PC-9 (cell line): ENCODE data around the gene SLC9A6. TPM values are rescaled to one million over a fixed set of nuclear protein-coding genes. Genes with fewer than 3 reads are reported as not detected.

Source experiments
- BruUV-seq: library from RNA; stranded (reverse); fragments of 400-500 nt; replicated peaks from 2 replicates; lab custom pipeline; 2021; lab: Mats Ljungman, UMichigan
- CTCF ChIA-PET: fragments of 300-600 bp; sonication (Branson Sonifier 250); formaldehyde crosslinking; loops from one replicate; lab custom pipeline; 2022; ENCODE audit warnings: antibody characterized with exemption; lab: Charles Lee
- POLR2A ChIA-PET: fragments of 300-600 bp; sonication (Branson Sonifier 250); formaldehyde crosslinking; loops from one replicate; lab custom pipeline; 2022; ENCODE audit warnings: antibody characterized with exemption; ENCODE audit not compliant: unreplicated experiment; lab: Charles Lee
- DNase-seq, 2 experiments: peaks; one replicate each; pipeline versions ENCODE4 v3.0.0 to v3.0.0-alpha.2; 2015 to 2022; ENCODE audit warnings: mixed read lengths in 1 of 2
- H2AFZ ChIP-seq: fragments of 200-600 bp; sonication (generic); 2 replicates; pipeline ENCODE4 v1.8.1; 2017; ENCODE audit warnings: antibody characterized with exemption
- H3F3A ChIP-seq: fragments of 200-600 bp; sonication (generic); 2 replicates; pipeline ENCODE4 v1.8.1; 2017; ENCODE audit warnings: antibody characterized with exemption, mild to moderate bottlenecking, low read depth; ENCODE audit not compliant: insufficient read depth
- H3K27ac ChIP-seq: fragments of 200-600 bp; sonication (generic); 2 replicates; pipeline ENCODE4 v1.6.1; 2016; ENCODE audit warnings: mixed run types
- H3K27me3 ChIP-seq: fragments of 200-600 bp; sonication (generic); 2 replicates; pipeline ENCODE4 v1.6.1; 2016; ENCODE audit warnings: low read depth, mixed run types; ENCODE audit not compliant: insufficient read depth
- H3K36me3 ChIP-seq: fragments of 200-600 bp; sonication (generic); 2 replicates; pipeline ENCODE4 v1.6.1; 2016; ENCODE audit warnings: low read depth, mixed run types
- H3K4me1 ChIP-seq: fragments of 200-600 bp; sonication (generic); replicated peaks from 2 replicates; pipeline ENCODE4 v1.6.1; 2016; ENCODE audit warnings: mixed run types; ENCODE audit not compliant: insufficient read depth
- H3K4me2 ChIP-seq: fragments of 200-600 bp; sonication (generic); 2 replicates; pipeline ENCODE4 v1.6.1; 2017; ENCODE audit warnings: mixed run types
- H3K4me3 ChIP-seq: fragments of 200-600 bp; sonication (generic); 2 replicates; pipeline ENCODE4 v1.6.1; 2016; ENCODE audit warnings: mixed run types
- H3K79me2 ChIP-seq: fragments of 200-600 bp; sonication (generic); 2 replicates; pipeline ENCODE4 v1.6.1; 2017; ENCODE audit warnings: low read depth, mixed run types
- H3K9me2 ChIP-seq: fragments of 200-600 bp; sonication (generic); 2 replicates; pipeline ENCODE4 v1.8.1; 2017; ENCODE audit warnings: mild to moderate bottlenecking; ENCODE audit not compliant: insufficient read depth
- H3K9me3 ChIP-seq: fragments of 200-600 bp; sonication (generic); 2 replicates; pipeline ENCODE4 v1.8.1; 2016; ENCODE audit warnings: low read depth; ENCODE audit not compliant: insufficient read depth
- H4K20me1 ChIP-seq: fragments of 200-600 bp; sonication (generic); 2 replicates; pipeline ENCODE4 v1.8.1; 2017; ENCODE audit not compliant: insufficient read depth
- EZH2 ChIP-seq: fragments of 200-600 bp; sonication (generic); IDR thresholded peaks from 2 replicates; pipeline ENCODE4 v1.8.0; 2017; ENCODE audit warnings: antibody characterized with exemption, low read depth
- intact Hi-C: fragments of 100-400 bp; cut with micrococcal nuclease; formaldehyde crosslinking; loops from one replicate; pipeline ENCODE4 v1.10.0; 2022; ENCODE audit not compliant: unreplicated experiment
- total RNA-seq: library from RNA; stranded (reverse); gene quantifications from 2 replicates; pipeline ENCODE4 v1.2.3, GENCODE V29; 2021
- TF ChIP-seq, protein P1 (sequence below): fragments of 200-600 bp; sonication (generic); conservative IDR thresholded peaks from 2 replicates; pipeline ENCODE4 v1.6.1; 2017; ENCODE audit warnings: mixed run types, antibody characterized with exemption, mild to moderate bottlenecking, moderate library complexity

Gene SLC9A6
- total RNA-seq, 1 experiment from 2014 or later, result 16.5 TPM

DNA sequence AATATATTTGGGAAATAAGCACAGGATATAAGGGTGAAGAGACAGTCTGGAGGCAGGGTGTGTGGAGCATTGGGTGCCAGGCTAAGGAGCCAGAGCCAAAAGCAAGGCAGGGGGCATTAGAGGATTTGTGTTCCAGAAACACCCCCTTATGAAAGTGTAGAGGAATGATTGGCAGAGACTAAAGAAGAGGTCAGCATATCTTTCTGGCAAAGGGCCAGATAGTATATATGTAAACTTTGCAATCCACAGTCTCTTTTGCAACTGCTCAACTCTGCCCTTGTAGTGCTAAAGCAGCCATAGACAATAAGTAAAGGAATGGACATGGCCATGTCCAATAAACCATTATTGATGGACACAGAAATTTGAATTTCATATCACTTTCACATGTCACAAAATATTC is 3.6 kb upstream of the SLC9A6 start:
- DNase-seq, result no peak
- Histone ChIP-seq H4K20me1 (no peaks in the 10 kb centered on the region), H3K4me1 (peaks cover 35% of the 10 kb centered on the region), H3K4me2 (no peak overlapping the region), H3K9me3 (no peaks in the 10 kb centered on the region), H3K9me2 (no peaks in the 10 kb centered on the region), H3K4me3 (no peak overlapping the region), H3K27ac (no peak overlapping the region), H3K36me3 (no peaks in the 10 kb centered on the region), H2AFZ (no peak overlapping the region), H3K27me3 (0 out of 2 replicates have a peak, but pooled peaks cover 10% of the 10 kb centered on the region), H3K79me2 (no peaks in the 10 kb centered on the region; the same call in 1 of the 2 replicates), H3F3A (peaks cover 20% of the 10 kb centered on the region)
- ChIA-PET CTCF (no interaction called here), POLR2A (no interaction called here)
- intact Hi-C loops, result no loop called here
- TF ChIP-seq, protein P1, sequence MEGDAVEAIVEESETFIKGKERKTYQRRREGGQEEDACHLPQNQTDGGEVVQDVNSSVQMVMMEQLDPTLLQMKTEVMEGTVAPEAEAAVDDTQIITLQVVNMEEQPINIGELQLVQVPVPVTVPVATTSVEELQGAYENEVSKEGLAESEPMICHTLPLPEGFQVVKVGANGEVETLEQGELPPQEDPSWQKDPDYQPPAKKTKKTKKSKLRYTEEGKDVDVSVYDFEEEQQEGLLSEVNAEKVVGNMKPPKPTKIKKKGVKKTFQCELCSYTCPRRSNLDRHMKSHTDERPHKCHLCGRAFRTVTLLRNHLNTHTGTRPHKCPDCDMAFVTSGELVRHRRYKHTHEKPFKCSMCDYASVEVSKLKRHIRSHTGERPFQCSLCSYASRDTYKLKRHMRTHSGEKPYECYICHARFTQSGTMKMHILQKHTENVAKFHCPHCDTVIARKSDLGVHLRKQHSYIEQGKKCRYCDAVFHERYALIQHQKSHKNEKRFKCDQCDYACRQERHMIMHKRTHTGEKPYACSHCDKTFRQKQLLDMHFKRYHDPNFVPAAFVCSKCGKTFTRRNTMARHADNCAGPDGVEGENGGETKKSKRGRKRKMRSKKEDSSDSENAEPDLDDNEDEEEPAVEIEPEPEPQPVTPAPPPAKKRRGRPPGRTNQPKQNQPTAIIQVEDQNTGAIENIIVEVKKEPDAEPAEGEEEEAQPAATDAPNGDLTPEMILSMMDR, result no peak
- TF ChIP-seq EZH2, result no peak
- no TSS peak for BruUV-seq

GRCh38 chrX:135982860-135983259 is 2.4 kb upstream of the SLC9A6 start:
- Histone ChIP-seq H3K4me2 (no peak overlapping the region), H2AFZ (no peak overlapping the region), H4K20me1 (no peaks in the 10 kb centered on the region), H3K9me2 (no peaks in the 10 kb centered on the region), H3K79me2 (no peaks in the 10 kb centered on the region; the same call in 1 of the 2 replicates), H3K4me3 (no peak overlapping the region), H3F3A (peaks cover 13% of the 10 kb centered on the region), H3K36me3 (no peaks in the 10 kb centered on the region), H3K4me1 (peaks cover 30% of the 10 kb centered on the region), H3K27ac (no peak overlapping the region), H3K27me3 (0 out of 2 replicates have a peak, but pooled peaks cover 10% of the 10 kb centered on the region), H3K9me3 (no peaks in the 10 kb centered on the region)
- CTCF ChIA-PET, result no interaction called here
- POLR2A ChIA-PET, result no interaction called here
- TF ChIP-seq, protein P1, result no peak
- TF ChIP-seq EZH2, result no peak
- intact Hi-C loops, result no loop called here
- no TSS peak for BruUV-seq
- DNase-seq, result no peak

DNA sequence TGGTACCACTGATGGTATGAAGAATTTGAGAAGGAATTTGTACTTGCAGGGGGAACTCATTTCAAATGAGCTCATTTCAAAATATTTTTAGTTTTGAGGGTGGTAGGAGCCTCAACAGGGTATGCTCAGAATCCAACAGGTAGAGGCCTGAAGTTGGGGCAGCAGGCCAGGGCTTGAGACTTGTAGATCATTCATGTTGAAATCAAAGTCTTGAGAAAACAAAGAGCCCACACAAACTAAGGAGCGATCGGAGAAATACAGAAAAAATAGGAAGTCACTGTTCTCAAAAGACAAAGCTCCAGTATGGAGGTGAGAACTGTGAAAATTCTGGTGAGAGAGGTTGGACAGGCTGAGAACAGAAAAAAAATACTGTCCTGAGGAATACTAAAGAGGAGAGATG is 979 bp upstream of the SLC9A6 start:
- Histone ChIP-seq H3K9me3 (no peaks in the 10 kb centered on the region), H2AFZ (0 out of 2 replicates have a peak overlapping the region, but pooled peaks have one; percentile 89), H3K4me3 (peak overlapping the region; percentile 81; the same call in 1 of the 2 replicates), H3K9me2 (no peaks in the 10 kb centered on the region), H3K27ac (no peak overlapping the region), H3F3A (no peaks in the 10 kb centered on the region), H3K4me2 (peak overlapping the region; percentile 91), H4K20me1 (no peaks in the 10 kb centered on the region), H3K4me1 (peaks cover 27% of the 10 kb centered on the region), H3K79me2 (no peaks in the 10 kb centered on the region; the same call in 1 of the 2 replicates), H3K27me3 (0 out of 2 replicates have a peak, but pooled peaks cover 6% of the 10 kb centered on the region), H3K36me3 (no peaks in the 10 kb centered on the region)
- ChIA-PET CTCF (interaction anchor here (0.7 kb wide), 1 partner anchor 178 kb away, joined by 5 read pairs; no protein-coding TSS in a partner anchor), POLR2A (no interaction called here)
- no peak for DNase-seq
- BruUV-seq, result no TSS peak
- intact Hi-C loops, result no loop called here
- TF ChIP-seq, protein P1, result no peak
- no peak for TF ChIP-seq EZH2
